Fibroblast of mammary gland (primary cell): ENCODE measurements around the gene HSD17B2.
A peak's percentile ranks its signal among the peaks of the same experiment; 100 is the strongest.

Experiments
- DNase-seq: peaks from one replicate; pipeline ENCODE4 v3.0.0-alpha.2; 2010; ENCODE audit warnings: low read depth
- H3K4me3 ChIP-seq: 2 replicates; pipeline ENCODE4 v1.5.1; 2011; ENCODE audit warnings: low read depth, mild to moderate bottlenecking, low read length, moderate library complexity; ENCODE audit not compliant: control insufficient read depth
- CTCF ChIP-seq: conservative IDR thresholded peaks from 2 replicates; pipeline ENCODE4 v1.5.1; 2011; ENCODE audit warnings: low read depth, low read length, inconsistent platforms; ENCODE audit not compliant: control insufficient read depth, insufficient read depth

Gene HSD17B2

GRCh38 chr16:82124651-82125050 lies 89.6 kb downstream of the HSD17B2 start:
- no peak for TF ChIP-seq CTCF
- no peak overlapping the region for H3K4me3 ChIP-seq
- DNase-seq = no peak

GRCh38 chr16:82129881-82130280 lies 94.8 kb downstream of the HSD17B2 start:
- TF ChIP-seq CTCF = no peak
- no peak overlapping the region for H3K4me3 ChIP-seq
- DNase-seq = no peak

- TF ChIP-seq CTCF = no peak
- no peak for DNase-seq
- no peak overlapping the region for H3K4me3 ChIP-seq
These were observed 98.7 kb downstream of the HSD17B2 start for GRCh38 chr16:82133798-82134197.

GRCh38 chr16:82134846-82135245 lies 99.8 kb downstream of the HSD17B2 start:
- H3K4me3 ChIP-seq = no peak overlapping the region
- TF ChIP-seq CTCF = no peak
- no peak for DNase-seq

- DNase-seq = no peak
- TF ChIP-seq CTCF = no peak
- H3K4me3 ChIP-seq = no peak overlapping the region
These were observed 100.8 kb downstream of the HSD17B2 start for GRCh38 chr16:82135844-82136243.

- no peak for TF ChIP-seq CTCF
- H3K4me3 ChIP-seq = no peak overlapping the region
- peak; percentile 46 for DNase-seq
These were observed 102.1 kb downstream of the HSD17B2 start for GRCh38 chr16:82136956-82137821.
